Adipose tissue (tissue), 3 donors: Measurements from ENCODE around the gene FER1L5. TPM values are rescaled to one million over a fixed set of nuclear protein-coding genes. Genes with fewer than 3 reads are reported as not detected.

Source experiments
- H3K27ac ChIP-seq: one replicate; pipeline ENCODE4 v1.5.1; 2013; ENCODE audit warnings: low read depth, low read length
- WGBS, 3 donors: extraction: QIAGEN DNeasy Blood & Tissue Kit; methylation state at CpG; one replicate each; pipeline ENCODE4 v1.1.7; 2013; 5-methylcytosine and 5-hydroxymethylcytosine counted together
- polyA plus RNA-seq, 3 donors: library from polyadenylated mRNA; stranded (reverse); fragments of 200-250 nt; gene quantifications; one replicate each; pipeline ENCODE4 v1.2.3, GENCODE V29; 2013
- donor health status: healthy with polysubstance abuse.
- donor health status: Bipolar disorder and iron deficiency.
- donor health status: healthy.

Gene FER1L5
- polyA plus RNA-seq, 3 donors = 0.49 TPM; not detected in 2

DNA sequence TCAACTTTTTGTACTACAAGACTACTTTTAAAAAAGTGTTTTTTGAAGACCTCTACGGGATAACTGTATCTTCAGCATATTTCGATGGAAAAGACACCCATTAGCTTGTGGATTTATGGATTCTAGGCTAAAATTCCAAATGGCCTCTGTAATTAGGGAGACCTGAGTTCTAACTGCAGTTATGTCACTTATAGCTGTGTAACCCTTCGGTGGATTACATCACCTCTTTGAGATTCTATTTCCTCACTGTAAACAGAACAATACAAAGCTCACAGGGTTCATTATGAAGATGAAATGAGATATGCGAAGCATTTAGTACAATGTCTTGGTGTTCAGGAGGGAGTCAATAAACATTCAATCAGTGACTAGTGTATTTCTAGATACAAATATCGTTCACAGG lies 73.1 kb downstream of the FER1L5 start:
- H3K27ac ChIP-seq = no peak overlapping the region
- 81 to 87% (median 86%) methylated on average over 5 of the region's 5 CpGs for WGBS, 3 donors

DNA sequence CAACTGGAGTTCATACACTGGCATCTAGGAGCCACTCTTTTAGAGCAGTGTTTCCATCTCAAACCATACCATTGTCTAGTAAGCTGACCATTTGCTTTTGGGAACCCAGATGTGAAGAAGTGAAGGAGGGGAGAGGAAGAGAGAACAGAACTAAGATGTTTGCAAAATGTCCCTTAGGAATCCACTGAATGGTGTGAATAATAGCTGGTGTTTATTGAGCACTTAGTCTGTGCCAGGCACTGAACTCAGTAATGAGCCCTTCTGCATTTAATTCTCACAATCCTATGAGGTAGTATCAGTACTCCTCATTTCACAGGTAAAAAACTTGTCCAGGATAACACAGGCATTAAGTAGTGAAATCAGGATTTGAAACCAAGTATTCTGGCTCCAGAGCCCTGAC lies 73.8 kb downstream of the FER1L5 start:
- no peak overlapping the region for H3K27ac ChIP-seq

DNA sequence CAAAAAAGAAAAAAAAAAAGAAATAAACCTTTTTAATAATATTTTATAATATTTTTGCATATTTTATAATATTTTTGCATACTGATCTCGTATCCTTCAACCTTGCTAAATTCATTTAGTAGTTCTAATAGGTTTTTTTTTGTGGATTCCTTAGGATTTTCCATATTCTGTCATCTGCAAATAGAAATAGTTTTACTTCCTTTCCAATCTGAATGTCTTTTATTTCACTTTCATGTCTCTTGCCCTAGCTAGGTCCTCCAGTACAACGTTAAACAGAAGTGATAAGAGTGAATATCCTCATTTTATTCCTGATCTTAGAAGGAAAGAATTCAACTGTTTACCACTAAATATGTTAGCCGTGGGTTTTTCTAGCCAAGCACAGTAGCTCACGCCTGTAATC lies 83.6 kb downstream of the FER1L5 start:
- no peak overlapping the region for H3K27ac ChIP-seq
- WGBS, 3 donors = 81 to 91% (median 90%) methylated on average over 4 of the region's 4 CpGs

DNA sequence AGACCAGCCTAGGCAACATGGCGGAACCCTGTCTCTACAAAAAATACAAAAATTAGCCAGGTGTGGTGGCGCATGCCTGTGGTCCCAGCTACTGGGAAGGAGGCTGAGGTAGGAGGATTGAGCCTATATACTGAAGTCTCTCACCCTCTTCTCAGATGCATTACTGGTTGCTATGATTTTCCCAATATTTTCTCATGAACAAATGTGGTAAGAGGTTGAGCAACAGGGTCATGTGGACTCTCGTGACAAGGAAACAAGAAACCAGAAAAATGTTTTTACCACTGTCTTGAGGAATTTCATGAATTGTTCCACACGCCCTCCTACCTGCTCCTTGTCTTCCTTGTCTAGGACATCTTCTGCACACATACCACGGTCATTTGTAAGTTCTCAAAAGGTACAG lies 84.9 kb downstream of the FER1L5 start:
- no peak overlapping the region for H3K27ac ChIP-seq
- 74 to 90% (median 82%) methylated on average over 5 of the region's 5 CpGs for WGBS, 3 donors

DNA sequence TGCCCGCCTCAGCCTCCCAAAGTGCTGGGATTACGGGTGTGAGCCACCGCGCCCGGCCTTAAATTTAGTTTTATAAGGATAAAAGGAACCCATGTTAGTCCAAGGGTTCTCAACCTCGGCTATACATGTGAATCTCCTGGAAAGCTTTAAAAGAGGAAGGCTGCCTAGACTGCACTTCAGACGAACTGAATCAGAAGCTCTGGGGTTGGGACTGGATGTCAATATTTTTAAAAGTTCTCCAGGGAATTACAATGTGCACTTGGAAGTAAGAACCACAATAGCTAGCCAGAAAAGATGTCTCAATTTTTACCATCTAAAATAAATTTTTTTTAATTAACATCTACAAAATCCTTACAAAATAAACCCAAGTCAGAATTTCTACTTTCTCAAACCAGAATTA lies 87.2 kb downstream of the FER1L5 start:
- no peak overlapping the region for H3K27ac ChIP-seq
- WGBS, 3 donors = 78 to 92% (median 90%) methylated on average over 7 of the region's 7 CpGs

DNA sequence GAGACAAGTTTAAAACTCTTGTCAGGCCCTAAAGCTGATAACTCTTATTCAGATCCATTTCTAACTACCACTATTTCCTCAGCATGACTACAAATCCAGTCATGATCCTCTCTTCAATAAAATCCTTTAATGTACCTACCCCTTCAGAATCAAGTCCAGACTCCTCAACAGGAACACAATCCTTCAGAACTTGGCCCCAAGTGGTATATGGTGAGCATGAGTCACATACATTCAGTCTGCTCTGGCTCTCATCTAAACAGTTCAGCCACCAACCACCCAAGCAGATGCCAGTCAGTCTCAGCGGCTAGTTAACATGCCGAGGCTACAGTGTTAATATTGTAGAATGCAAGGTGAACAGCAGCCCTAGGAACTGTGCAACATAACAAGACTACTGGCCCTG lies 87.6 kb downstream of the FER1L5 start:
- no peak overlapping the region for H3K27ac ChIP-seq
- WGBS, 3 donors = 93 to 97% (median 96%) methylated on average over 2 of the region's 2 CpGs

DNA sequence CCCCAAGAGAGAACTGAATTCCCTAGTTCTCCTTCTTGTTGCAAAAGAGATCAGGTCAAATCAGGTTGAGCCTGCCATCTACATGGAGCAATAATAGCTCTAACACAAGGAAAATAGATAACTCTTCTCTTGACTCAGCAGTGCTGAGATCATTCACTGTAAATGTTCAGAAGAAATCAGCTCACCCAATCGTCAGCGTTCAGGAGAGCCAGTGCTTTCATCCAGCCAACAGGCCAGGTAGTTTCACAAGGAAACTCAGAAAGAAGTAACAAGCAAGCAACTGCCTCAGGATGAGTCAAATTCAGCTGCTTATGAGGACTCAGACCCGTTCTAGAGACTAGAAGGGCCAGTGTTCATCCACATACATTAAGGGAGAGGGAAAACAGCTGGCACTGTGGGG lies 91.4 kb downstream of the FER1L5 start:
- H3K27ac ChIP-seq = no peak overlapping the region
- WGBS, 3 donors = 82 to 85% (median 83%) methylated on average over 3 of the region's 3 CpGs

DNA sequence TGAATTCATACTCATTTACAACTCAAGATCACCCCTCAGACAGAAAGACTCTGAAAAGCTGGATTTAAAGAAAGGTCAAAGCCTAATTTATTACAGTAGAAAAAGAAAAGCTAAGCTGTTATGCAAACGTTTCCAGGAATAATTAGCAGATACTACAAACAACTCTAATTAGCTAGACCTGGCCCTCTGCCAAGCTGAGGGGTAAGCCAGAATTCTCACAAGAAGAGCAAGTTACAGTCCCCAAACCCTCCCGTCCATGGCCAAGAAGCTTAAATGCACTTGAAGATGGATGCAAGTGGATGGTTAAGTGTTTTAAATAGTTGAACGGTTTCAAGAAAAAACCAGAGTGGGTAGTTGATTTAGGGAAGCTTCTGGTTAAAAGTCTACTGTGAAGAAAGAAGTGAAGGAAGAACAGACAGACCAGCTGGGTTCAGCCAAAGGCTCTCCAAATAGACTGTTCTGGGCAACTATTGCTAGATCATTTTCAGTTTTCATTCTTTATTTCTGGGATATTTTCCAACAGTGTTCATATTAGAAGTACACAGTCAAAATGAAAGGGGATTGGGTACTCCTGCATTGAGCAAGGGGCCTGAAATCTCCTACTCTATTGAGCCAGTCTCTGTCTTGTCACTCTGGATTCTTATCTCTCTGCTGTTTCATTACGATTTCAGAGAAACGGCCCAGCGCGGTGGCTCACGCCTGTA lies 92.5 kb downstream of the FER1L5 start:
- WGBS, 3 donors = 65 to 75% (median 75%) methylated on average over 8 of the region's 8 CpGs
- no peak overlapping the region for H3K27ac ChIP-seq

DNA sequence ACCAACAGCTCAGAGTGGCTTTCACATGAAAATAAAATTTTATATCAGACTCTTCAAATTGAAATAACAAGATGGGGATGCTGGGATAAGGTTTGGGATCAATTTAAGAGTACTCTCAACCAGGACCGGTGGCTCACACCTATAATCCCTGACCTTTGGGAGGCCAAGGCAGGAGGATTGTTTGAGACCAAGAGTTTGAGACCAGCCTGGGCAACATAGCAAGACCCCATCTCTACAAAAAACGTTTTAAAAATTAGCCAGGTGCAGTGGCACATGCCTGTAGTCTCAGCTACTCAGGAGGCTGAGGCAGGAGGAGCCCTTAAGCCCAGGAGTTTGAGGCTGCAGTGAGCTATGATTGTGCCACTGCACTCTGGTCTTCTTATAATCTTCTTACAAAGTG lies 94.7 kb downstream of the FER1L5 start:
- 68 to 81% (median 70%) methylated on average over 2 of the region's 2 CpGs for WGBS, 3 donors
- H3K27ac ChIP-seq = no peak overlapping the region

DNA sequence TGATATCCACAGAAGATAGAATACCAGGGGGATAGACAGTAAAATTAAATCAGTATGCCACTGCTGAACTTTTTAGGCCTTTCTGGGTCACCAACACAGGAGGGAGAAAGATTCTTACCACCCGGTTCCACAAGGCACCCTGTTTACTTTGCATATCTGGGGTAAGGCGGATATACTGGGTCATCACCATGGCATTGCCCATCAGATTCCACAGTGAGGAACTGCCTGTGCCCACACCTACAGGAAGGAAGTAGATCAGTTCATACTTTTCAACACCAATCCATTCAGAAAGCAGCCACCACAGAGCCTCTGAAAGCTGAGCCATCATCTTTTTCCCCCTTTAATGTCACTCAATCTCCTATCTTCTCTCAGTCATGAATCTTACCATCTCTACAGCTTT lies 95.3 kb downstream of the FER1L5 start:
- 37 to 64% (median 59%) methylated on average over 2 of the region's 2 CpGs for WGBS, 3 donors
- no peak overlapping the region for H3K27ac ChIP-seq

DNA sequence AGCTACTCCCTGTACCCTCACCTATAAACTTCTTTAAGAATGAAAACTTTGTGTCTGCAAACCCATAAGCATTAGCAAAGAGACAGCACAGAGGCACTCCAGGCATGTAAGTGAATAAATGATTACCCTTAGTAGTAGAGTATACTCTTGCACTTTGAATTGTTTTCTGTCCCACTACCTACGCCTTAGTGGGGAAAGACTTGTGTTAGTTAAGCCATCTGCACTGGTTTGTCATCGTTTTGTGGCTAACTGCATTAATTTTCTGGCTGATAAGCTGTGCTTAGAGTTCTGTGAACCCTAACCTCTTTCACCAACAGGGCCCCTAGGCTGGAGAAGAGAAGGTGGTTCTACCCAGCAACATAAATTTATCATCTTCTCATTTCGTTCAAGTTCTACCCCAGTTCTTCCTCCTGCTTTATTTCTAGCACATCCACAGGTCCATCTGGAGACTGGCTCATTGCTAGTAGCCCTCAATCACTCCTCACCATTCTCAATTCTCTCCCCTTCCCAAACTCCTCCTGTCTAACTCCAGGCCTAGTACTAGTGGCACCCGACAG lies 96.6 kb downstream of the FER1L5 start:
- no peak overlapping the region for H3K27ac ChIP-seq
- 7 to 20% (median 20%) methylated on average over 4 of the region's 4 CpGs for WGBS, 3 donors

DNA sequence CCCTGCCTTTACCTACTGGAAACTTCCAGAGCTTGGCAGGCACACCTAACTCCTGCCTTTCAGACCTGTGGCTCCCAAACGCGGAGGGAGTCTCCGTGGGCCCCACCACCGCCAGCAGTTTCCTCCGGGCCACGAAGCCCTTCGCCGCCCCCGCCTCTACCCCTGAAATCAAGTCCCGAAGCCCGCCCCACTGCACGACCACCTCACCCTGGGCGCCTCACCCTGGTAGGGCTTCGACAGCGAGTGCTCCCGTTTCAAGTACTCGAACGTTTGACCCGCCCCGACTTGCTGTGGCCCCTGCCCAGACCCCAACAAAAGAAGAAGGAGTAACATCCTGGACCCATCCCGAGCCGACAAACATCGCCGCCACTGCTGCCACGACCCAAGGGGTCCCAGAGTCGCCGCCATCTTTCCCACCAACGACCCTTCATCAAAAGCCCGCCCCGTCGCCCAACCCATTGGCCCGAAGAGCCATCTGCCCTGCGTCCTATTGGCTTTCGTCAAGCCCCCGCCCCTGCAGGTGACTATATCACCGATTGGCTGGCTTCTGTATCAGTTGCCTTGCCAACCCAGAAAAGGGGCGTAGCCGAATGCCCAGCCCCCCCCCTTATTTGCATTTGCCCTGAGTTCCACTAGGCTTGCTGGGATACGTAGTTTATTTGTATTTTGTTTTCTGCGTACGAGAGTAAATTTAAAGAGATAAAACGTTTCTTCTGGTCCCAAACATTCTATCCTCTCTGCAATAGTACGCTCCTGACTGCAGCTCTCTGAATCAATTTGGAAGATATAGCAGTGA lies 97.3 kb downstream of the FER1L5 start, which contains the start of gene LMAN2L:
TSS of gene LMAN2L (minus strand) at position 432 of the 796 bp plus-strand sequence. CDS start at position 408, 24 bp downstream.
- WGBS, 3 donors = 1% methylated on average over 43 of the region's 43 CpGs
- H3K27ac ChIP-seq = no peak within 1 kb of the TSS

DNA sequence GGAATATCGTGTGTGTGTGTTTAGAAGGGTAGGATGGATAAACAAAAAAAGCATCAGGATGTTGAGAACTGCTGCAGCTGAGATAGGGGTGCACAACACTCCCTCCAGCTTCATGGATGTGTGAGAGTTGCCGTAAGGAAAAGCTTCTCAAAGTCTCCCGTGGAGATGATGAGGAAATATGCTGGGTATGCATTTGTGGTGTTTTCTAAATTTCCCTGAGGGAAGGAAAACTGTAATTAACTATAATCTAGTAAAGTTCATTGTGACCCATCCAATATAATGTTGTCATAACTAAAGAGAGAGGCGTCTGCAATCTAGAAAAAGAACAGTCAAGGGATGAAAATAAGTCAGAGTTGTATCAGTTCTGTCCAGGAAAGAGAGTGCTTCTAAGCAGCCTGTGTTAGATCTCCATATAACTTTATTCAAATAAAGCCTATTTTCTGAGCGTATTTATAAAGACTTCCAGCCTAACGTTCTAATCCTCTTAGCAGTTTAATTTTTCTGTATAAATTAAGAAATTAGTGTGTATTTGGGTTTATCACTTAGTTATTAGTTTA lies 104.6 kb downstream of the FER1L5 start:
- no peak overlapping the region for H3K27ac ChIP-seq
- WGBS, 3 donors = 50 to 58% (median 53%) methylated on average over 6 of the region's 6 CpGs

DNA sequence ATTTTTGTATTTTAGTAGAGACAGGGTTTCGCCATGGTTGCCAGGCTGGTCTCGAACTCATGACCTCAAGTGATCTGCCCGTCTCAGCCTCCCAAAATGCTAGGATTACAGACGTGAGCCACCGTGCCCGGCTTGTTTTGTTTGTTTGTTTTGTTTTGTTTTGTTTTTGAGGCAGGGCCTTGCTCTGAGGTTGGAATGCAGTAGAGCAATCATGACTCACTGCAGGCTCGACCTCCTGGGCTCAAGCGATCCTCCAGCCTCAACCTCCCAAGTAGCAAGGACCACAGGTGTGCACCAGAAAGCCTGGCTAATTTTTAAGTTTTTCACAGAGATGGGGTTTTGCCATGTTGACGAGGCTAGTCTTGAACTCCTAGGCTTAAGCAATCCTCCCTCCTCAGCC lies 109.2 kb downstream of the FER1L5 start:
- no peak overlapping the region for H3K27ac ChIP-seq
- 89 to 92% (median 92%) methylated on average over 9 of the region's 9 CpGs for WGBS, 3 donors

DNA sequence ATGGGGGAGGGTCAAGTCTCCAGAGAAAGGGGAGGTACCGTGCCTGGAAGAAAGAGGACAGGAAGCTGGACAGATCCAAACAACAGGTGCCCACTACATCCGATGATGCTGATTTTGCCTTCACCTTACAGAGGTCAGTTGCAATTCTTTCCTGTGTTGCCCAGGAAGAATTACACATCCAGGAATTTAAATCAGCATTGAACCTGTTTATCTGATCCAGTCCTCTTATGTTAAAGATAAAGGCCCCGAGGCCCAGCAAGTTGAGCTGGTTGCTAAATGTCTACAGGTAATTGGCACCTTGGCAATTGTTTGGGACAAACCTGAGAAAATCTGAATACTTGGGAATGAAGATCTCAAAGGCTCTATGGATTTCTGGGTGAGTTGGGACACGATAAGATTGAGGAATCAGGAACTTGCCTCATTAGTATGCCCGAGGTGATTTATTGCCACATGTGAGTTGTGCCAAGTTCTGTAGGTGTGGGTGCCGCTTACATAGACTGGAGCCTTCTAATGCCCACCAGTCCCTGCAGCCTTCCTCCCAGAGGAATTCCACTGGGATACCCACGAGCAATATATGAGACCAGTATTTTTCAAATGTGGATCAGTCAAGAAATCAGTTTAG lies 111.2 kb downstream of the FER1L5 start:
- no peak overlapping the region for H3K27ac ChIP-seq
- WGBS, 3 donors = 47 to 55% (median 49%) methylated on average over 7 of the region's 7 CpGs

DNA sequence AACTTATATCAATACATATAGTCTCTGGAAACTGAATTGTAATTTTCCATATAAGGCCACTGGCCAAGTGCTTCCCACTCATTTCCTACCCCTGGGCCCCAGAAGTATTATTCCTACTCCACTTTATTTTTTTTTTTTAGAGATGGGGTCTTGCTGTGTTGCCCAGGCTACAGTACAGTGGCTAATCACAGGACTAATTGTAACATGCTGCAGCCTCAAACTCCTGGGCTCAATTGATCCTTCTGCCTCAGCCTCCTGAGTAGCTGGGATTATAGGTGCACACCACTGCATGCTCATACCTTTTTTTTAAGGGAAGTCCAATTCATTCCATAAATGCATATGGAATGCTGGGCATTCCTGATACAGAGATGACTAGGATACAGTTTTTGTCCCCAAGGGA lies 111.8 kb downstream of the FER1L5 start:
- no peak overlapping the region for H3K27ac ChIP-seq
